ENCODE measurements around the gene TPRN. TPM values are rescaled to one million over a fixed set of nuclear protein-coding genes. Genes with fewer than 3 reads are reported as not detected.
A peak's percentile ranks its signal among the peaks of the same experiment; 100 is the strongest.

The TPRN gene
- total and polyA plus RNA-seq, 9 of the 15 experiments (the other 6 are each of a cell fraction or from before 2014, with no cell fraction given): 0.31 to 31.9 (median 4.4) TPM

DNA sequence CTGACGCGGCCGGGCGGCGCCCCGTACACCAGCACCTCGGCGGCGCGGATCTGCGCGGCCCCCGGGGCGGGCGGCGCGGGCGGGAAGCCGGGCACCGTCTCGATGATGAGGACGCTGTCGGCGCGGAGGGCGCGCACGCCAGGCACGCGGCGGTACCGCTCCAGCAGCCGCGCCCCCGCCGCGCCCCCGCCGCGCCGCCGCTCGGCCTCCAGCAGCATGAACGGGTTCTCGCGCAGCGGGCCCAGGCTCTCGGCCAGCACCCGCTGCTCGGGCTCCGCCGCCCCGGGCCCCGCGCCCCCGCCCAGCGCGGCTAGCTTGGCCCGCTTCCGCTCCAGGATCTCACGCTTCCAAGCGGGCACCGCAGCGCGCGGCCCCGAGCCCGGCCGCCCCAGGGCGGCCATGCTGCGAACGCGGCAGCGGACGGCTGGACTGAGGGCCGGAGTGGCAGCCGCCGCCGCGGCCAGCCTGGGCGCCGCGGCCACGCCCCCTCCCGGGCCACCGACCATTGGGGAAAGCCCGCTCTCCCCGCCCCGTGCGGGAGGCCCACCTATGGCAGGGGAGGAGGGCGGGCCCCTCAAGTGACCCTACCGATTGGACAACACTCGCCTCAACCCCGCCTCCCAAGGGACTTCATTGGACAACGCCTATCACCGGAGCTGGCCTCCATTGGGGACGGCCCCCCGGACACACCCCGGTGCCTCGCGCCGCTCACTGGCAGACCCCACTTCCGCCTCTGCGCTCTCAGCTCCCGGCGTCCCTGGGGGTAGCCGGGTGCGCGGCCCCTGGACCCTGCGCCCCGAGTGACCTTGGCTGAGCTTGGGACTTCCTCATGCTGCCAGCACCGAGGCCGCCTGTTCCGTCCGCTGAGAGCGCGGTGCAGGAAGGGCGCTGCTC lies at the start of gene TPRN (continued):
- TF ChIP-seq XRCC5 (IDR thresholded peaks at IDR 0.05; ENCODE audit: low read depth, low read length) (no peak), HBP1 (CRISPR knock-in tag; IDR thresholded peaks at IDR 0.05) (no peak; the same call in 1 of the 2 replicates), ZNF764 (CRISPR knock-in tag; IDR thresholded peaks at IDR 0.05; ENCODE audit: low read depth) (no peak), SRSF3 (IDR thresholded peaks at IDR 0.05; ENCODE audit: insufficient read depth, low read length) (no peak), RHOXF2B (CRISPR knock-in tag; conservative IDR thresholded peaks at IDR 0.05) (no peak), ARID2 (IDR thresholded peaks at IDR 0.05) (no peak), ATF4 (CRISPR knock-in tag; IDR thresholded peaks at IDR 0.05) (0 out of 2 replicates have a peak, but pooled peaks have one; percentile 19), ZNF212 (CRISPR knock-in tag; IDR thresholded peaks at IDR 0.05) (no peak), TRIM28 (IDR thresholded peaks at IDR 0.05) (no peak), ZNF311 (CRISPR knock-in tag; IDR thresholded peaks at IDR 0.05) (no peak), BCL6 (CRISPR knock-in tag; IDR thresholded peaks at IDR 0.05) (no peak), IFI16 (CRISPR knock-in tag; IDR thresholded peaks at IDR 0.05) (no peak), HNRNPK (IDR thresholded peaks at IDR 0.05; ENCODE audit: low read depth, low read length, poor library complexity, severe bottlenecking) (no peak), DIDO1 (tag; IDR thresholded peaks at IDR 0.05; ENCODE audit: low read depth) (no peak), ELF1 (tag; IDR thresholded peaks at IDR 0.05) (peak; percentile 95), HNRNPUL1 (IDR thresholded peaks at IDR 0.05; ENCODE audit: low read length) (no peak), CREB3L1 (IDR thresholded peaks at IDR 0.05; ENCODE audit: borderline replicate concordance, low read depth) (no peak), ETV1 (tag; conservative IDR thresholded peaks at IDR 0.05; ENCODE audit: low read depth) (no peak), TBP (optimal IDR thresholded peaks at IDR 0.05; ENCODE audit: low read depth, low read length) (peak; percentile 94), GABPB1 (CRISPR knock-in tag; IDR thresholded peaks at IDR 0.05) (peak; percentile 84)
- TF ChIP-seq, protein P1, sequence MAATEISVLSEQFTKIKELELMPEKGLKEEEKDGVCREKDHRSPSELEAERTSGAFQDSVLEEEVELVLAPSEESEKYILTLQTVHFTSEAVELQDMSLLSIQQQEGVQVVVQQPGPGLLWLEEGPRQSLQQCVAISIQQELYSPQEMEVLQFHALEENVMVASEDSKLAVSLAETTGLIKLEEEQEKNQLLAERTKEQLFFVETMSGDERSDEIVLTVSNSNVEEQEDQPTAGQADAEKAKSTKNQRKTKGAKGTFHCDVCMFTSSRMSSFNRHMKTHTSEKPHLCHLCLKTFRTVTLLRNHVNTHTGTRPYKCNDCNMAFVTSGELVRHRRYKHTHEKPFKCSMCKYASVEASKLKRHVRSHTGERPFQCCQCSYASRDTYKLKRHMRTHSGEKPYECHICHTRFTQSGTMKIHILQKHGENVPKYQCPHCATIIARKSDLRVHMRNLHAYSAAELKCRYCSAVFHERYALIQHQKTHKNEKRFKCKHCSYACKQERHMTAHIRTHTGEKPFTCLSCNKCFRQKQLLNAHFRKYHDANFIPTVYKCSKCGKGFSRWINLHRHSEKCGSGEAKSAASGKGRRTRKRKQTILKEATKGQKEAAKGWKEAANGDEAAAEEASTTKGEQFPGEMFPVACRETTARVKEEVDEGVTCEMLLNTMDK (IDR thresholded peaks at IDR 0.05; ENCODE audit: borderline replicate concordance, insufficient read depth, low read depth, low read length, poor library complexity, severe bottlenecking): no peak
- TF ChIP-seq, protein P2, sequence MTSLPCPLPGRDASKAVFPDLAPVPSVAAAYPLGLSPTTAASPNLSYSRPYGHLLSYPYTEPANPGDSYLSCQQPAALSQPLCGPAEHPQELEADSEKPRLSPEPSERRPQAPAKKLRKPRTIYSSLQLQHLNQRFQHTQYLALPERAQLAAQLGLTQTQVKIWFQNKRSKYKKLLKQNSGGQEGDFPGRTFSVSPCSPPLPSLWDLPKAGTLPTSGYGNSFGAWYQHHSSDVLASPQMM (CRISPR knock-in tag; IDR thresholded peaks at IDR 0.05): no peak
